ENCODE results near the gene RARRES1.

RARRES1 gene

DNA sequence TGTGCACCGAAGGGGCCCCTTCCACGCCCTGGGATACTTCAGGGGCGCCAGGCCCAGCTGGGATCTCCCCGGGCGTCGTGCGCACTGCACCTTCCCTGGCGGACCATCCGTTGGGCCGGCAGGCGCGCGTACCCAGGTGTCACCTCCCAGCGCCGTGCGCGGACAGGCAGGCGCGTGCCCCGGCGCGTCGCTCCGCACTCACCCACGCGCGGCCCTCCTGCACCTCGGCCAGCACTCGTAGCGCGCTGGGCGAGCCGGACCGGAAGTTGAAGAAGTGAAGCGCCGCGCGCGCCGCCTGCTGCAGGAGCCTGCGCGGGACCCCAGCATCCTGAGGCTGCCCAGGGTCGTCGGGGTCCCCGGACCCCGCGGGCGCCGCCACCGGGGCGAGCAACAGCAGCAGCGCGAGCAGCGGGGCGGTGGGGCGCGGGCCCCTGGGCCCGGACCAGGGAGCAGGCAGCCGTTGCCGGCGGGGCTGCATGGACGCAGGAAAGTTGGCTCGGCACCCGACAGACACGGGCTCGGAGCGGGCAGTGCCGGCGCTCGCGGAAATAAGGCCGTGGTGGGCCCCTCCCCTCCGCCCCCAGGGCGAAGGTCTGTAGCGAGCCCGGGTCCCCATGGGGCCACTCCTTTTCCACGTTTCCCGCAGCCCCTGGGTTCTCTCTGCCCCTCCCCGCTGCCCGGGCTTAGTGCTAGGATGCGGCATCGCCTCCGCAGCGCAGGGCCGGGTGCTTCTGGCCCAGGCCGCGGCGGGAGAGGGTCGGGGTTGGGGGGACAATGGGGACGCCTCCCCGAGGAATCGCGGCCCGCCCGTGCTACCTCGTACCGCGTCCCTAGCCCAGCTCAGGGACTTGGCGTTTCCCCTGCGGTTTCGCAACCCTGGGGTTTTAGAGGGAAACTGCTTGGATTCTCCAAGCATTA, at the start of gene RARRES1:
Gene RARRES1 (minus strand): TSS at position 520 of the 918 bp plus-strand sequence. CDS start 42 bp downstream, at position 478.
- DNase-seq = peak; percentile 62

DNA sequence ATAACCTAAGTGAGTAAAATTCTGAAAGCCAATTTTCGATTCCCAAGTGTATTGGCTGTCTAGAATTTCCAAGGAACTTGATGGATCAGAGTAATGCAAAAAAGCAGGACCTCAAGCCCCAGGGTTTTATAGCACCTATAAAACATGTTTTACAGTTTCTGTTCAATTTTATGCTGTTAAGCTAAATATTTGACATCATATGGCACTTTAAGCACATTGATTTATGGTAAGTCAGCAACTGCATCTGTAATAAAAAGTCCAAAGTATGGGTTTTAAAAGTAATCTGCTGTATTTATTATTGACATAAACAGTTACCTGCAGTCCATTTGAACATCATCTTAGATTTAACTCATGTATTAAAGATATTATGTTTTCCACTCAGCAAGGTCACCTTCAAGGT, 49.6 kb upstream of the RARRES1 start:
- DNase-seq = no peak

GRCh38 chr3:158781191-158781590, 48.9 kb upstream of the RARRES1 start:
- DNase-seq = no peak

- peak; percentile 50 for DNase-seq
These were observed 48.5 kb upstream of the RARRES1 start for GRCh38 chr3:158780766-158781165.

DNA sequence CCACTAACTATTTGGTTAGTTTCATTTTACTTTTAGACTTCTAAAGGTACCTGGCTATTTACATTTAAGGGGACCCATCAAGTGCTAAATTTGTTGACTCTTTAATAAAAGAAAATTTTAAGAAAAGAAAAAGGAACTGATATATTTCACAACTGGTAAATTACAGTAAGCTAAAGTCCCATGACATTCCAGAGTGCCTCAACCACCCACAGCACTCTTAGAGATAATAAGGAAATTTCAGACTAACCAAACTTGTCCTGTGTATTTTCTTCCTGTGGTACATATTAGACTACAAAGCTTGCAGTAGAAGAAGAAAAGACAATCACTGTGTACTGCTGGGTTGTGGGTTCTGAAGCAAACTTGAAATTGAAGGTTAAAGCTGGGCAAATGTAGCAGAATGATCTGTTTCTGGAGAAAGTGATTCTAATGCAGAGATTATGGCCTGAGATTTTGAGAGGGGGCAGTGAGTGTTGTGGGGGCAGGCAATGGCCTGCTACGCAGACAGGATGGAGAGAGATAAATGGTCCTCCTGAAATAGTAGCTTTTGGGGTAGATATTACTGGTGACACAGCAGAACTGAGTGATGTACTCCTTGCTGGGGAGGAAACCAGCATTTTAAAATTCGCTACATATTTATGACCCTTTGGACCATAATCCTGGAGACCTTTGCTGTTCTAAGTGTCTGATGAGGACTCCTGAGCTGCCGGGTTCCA, 45.1 kb upstream of the RARRES1 start:
- DNase-seq = no peak

DNA sequence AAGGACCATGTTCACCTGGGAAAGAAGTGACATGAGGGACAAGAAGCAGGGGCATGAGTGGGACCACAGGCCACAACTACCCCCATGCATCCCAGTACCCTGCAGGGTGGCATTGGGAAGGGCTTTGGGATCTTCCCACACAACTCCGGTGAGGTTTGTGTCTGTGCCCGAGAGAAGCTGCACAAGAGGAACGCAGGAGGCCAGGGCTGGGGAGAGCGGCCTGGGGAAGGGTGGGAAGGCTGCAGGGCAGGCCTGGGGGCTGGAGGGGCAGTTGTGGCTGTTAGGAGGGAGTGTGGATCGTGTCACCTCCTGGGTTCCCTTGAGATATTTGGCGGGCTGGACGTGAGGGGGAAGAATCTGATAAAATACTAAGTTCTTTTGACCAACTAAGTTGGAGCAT, 44.3 kb upstream of the RARRES1 start:
- no peak for DNase-seq

GRCh38 chr3:158775426-158776410, 43.5 kb upstream of the RARRES1 start:
- peak; percentile 56 for DNase-seq

DNA sequence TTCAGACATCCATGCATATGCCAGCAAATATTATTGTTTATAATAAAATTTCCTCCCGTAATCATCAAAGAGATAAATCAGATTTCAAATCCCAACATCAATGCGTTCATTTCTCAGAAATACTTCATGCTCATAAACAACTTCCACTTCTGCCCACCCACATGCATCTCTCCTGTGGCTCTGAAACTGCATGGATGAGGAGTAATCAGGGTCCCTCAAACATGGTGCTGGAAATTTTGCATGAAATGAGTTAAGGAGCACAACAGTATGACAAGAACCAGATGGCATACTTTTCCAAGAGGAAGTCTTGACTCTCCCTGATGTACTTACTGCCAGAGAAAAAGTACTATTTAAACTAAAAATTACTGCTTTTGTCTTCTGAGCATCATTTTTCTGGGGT, 42.7 kb upstream of the RARRES1 start:
- DNase-seq = no peak

DNA sequence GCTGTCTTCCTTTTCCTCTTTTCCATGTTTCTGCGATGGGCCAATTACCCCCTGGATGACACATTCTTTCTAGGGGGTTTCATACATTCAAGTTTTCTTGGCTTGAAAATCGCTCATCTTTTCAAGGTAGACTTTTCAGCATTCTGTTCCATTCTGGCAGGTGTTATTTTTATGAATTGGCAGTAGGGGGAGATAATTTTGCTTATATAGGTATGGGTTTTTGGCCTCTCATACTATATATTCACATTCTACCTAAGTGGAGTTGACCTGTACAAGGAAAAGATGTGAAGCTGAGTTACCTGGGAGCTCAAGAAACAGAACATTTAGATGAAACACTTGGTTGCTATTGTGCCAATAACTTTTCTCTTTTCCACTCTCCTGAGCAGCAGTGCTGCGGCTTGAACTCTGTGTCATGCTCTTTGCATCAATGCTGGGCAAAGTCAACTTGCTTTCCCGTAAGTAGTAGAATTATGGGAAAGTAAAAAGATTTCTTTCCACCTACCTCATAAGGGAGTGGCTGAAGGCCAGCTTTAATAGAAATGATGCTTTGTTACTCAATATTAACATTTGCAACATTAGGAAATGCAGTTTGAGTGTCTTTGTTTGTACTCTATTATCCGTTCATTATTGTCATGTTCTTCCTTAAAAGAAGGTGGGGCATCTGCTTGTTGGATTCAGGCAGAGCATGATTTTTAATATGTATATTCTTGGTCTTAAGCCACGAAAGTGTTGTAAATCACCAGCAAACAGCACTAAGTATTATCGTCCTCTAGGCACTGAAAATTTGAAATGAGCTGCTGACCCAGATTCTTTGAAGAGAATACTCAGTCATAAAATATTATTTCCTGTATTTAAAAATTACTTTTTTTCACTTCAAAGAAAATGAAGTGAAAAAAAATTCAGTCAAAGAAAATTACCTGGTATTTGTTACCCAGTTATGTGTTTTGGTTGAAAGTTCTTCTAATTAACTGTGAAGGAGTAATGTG, 41.9 kb upstream of the RARRES1 start:
- DNase-seq = no peak

DNA sequence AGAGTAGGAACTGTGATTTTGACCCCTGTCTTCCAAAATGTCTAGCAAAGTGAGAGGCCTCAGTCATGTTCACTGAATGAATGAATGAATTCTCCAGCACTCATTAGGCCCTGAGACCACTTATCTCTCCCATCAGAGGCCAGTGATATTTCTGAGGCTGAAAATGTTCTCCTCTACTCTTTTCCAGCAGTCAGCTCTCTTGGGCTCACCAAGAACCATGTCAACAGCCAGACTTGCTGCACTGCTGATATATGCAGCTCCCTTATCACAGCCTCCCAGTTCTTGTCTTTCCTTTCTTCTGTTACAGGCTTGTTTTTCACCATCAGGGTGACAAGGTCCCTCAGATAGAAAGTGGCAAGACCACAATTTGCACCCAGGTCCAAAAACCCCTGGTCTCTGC, 40.9 kb upstream of the RARRES1 start:
- peak; percentile 91 for DNase-seq

DNA sequence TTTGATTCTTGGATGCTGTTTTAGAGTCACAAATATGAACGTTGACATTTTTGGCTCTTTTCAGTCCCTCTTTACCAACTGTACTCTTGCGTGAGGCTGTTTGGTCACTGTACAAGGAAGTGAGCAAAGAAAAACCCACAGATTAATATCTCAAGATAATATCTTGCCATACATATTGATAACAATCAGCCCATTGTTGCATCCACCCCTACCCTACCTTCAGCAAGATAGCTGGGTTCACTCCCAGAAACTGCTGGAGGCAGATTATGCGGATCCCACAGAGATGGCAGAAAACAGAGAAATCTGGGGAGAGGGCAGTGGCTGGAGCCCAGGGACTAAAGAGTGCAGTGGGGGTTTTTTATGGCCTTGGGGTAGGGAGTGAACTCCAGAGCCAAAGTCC, 39.7 kb upstream of the RARRES1 start:
- DNase-seq = no peak

GRCh38 chr3:158771577-158771976, 39.3 kb upstream of the RARRES1 start:
- no peak for DNase-seq

DNA sequence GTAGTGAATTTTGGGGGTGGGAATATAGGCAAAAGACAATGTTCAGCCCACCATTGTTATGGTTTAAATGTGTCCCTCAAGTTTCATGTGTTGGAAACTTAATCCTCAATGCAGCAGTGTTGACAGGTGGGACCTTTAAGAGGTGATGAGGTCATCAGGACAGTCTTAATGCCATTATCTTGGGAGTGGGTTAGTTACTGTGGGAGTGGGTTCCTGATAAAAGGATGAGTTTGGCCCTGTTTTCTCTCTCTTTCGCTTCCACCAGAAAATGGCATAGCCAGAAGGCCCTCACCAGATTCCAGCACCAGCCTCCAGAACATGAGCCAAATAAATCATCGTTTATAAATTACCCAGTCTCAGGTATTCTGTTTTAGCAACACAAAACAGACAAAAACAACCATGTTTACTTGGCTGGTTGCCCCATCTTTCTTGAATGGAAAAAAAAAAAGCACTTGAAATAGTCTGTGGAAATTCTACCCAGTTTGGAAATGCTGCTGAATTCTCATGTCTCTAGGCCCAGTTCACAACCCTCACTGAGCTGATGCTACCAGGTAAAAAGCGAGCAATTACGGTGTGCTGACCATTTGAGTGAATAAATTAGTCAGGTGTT, 38.6 kb upstream of the RARRES1 start:
- DNase-seq = no peak

DNA sequence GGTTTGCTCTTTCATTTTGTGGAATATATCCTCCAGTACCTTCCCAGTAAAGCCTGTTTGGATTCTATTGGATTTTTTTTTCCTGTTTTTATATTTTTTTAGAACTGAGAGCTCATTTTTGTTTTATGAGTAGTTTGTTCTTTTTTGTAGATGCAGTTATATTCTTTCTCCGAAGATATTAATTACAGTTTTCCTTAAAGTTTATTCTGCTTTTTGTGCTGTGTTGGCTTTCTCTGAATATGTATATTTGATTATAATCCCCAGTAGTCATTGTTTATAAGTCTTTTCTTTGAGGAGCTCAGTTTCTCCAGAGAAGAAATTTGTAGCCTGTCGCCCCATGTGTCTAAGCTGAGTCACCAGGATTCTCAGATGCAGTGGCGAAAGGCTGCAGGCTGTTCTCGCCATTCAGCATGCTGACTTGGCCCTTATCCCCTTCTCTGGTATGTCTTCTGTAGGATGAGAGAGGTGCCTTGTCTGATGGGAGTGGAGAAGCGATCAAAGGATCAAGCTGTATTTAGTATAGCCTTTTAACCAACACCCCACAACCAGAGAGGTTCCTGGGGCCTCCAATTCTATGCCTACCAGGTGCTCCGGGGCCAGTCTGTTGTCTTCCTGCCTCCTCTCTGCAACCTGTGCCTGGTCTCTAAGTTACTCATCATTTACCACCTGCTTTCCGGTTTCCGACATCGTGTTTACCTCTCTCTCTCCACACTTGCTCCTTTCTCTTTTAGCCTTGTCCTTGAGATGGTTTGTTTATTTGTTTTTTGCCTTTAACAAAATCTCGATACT, 37.9 kb upstream of the RARRES1 start:
- DNase-seq = no peak

GRCh38 chr3:158769549-158769948, 37.3 kb upstream of the RARRES1 start:
- DNase-seq = no peak

DNA sequence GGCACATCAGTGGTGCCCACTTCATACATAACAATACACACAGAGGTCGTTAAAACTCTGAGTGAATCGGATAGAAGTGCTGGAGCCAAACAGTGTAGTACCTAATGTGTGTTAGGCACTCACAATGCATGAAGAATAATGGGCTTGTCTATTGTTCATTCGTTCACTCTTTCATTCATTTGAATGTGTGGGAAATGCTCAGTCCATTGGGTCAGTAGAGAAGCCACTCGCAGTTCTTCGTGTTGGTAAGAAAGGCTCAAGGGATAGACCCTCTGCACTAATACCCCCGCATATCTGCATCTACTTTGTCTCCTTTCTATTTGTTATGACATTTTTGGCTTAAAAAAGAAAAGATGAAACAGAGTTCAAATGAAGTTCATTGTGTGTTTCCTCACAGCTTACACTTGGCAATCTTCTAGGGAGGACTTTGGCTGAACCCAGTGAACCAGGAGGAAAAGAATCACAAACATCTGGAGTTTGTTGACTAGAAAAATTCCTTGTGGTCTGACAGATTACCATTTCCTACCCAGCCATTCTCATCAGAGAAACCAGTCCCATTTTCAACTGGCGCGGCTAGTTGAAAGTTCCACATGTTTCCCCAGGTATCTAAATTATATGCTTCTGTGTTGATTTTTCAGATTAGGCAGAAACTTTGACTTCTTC, 36.8 kb upstream of the RARRES1 start:
- DNase-seq = no peak

- no peak for DNase-seq
These were observed 36.1 kb upstream of the RARRES1 start for GRCh38 chr3:158768361-158768787.

- no peak for DNase-seq
These were observed 34.1 kb upstream of the RARRES1 start for GRCh38 chr3:158766364-158766763.

- no peak for DNase-seq
These were observed 33.4 kb upstream of the RARRES1 start for GRCh38 chr3:158765518-158766205.
